ENCODE measurements around the gene PHF20. TPM values are rescaled to one million over a fixed set of nuclear protein-coding genes. Genes with fewer than 3 reads are reported as not detected.

PHF20 gene
- total and polyA plus RNA-seq, 3 donors from 2014 or later: 59.8 to 108 (median 76.1) TPM

GRCh38 chr20:35883778-35884540 is 112.1 kb downstream of the PHF20 start:
- WGBS, 2 donors: 38 to 59% methylated on average over 10 of the region's 10 CpGs
- no peaks in the 10 kb centered on the region for H3K36me3 ChIP-seq (ENCODE audit: low read depth, missing control alignments)
- H3K4me1 ChIP-seq: no peaks in the 10 kb centered on the region
- peak overlapping the region in 1 of 2 donors; percentile 38 for H3K27ac ChIP-seq
- H3K4me3 ChIP-seq: no peak overlapping the region
- no peaks in the 10 kb centered on the region for H3K9me3 ChIP-seq
- H3K27me3 ChIP-seq: no peaks in the 10 kb centered on the region
- intact Hi-C loops (cut with DNase I; ENCODE audit: low total_unique reads): no loop called here
- peak; percentile 82 for DNase-seq
- TF ChIP-seq CTCF (IDR thresholded peaks at IDR 0.05) (peak; percentile 32 to 70 (median 63)), POLR2A (IDR thresholded peaks at IDR 0.05) (no peak)

GRCh38 chr20:35884541-35884865 is 112.7 kb downstream of the PHF20 start:
- peak overlapping the region in 1 of 2 donors; percentile 17 for H3K27ac ChIP-seq
- no peak for DNase-seq
- no peak overlapping the region for H3K4me3 ChIP-seq
- H3K4me1 ChIP-seq: no peaks in the 10 kb centered on the region
- no peaks in the 10 kb centered on the region for H3K9me3 ChIP-seq
- no peaks in the 10 kb centered on the region for H3K36me3 ChIP-seq (ENCODE audit: low read depth, missing control alignments)
- 34 to 39% methylated on average over 1 of the region's 1 CpG for WGBS, 2 donors
- intact Hi-C loops (cut with DNase I; ENCODE audit: low total_unique reads): no loop called here
- no peak for TF ChIP-seq CTCF (IDR thresholded peaks at IDR 0.05)
- no peak for TF ChIP-seq POLR2A (IDR thresholded peaks at IDR 0.05)
- no peaks in the 10 kb centered on the region for H3K27me3 ChIP-seq

- no peak overlapping the region for H3K27ac ChIP-seq
- no peaks in the 10 kb centered on the region for H3K36me3 ChIP-seq (ENCODE audit: low read depth, missing control alignments)
- no peak overlapping the region for H3K4me3 ChIP-seq
- H3K9me3 ChIP-seq: no peaks in the 10 kb centered on the region
- TF ChIP-seq POLR2A (IDR thresholded peaks at IDR 0.05): no peak
- TF ChIP-seq CTCF (IDR thresholded peaks at IDR 0.05): no peak
- no peaks in the 10 kb centered on the region for H3K4me1 ChIP-seq
- no peak for DNase-seq
- intact Hi-C loops (cut with DNase I; ENCODE audit: low total_unique reads): no loop called here
- H3K27me3 ChIP-seq: no peaks in the 10 kb centered on the region
- WGBS, 2 donors: 31 to 52% methylated on average over 1 of the region's 1 CpG
Measured at GRCh38 chr20:35885212-35885611, 113.4 kb downstream of the PHF20 start.

GRCh38 chr20:35886537-35886936 is 114.7 kb downstream of the PHF20 start:
- TF ChIP-seq CTCF (IDR thresholded peaks at IDR 0.05) (no peak), POLR2A (IDR thresholded peaks at IDR 0.05) (no peak)
- no peak for DNase-seq
- Histone ChIP-seq H3K9me3 (no peaks in the 10 kb centered on the region), H3K4me3 (no peak overlapping the region), H3K27ac (no peak overlapping the region), H3K27me3 (no peaks in the 10 kb centered on the region), H3K4me1 (no peaks in the 10 kb centered on the region), H3K36me3 (ENCODE audit: low read depth, missing control alignments) (no peaks in the 10 kb centered on the region)
- intact Hi-C loops (cut with DNase I; ENCODE audit: low total_unique reads): no loop called here
- WGBS, 2 donors: 88 to 91% methylated on average over 3 of the region's 3 CpGs
